ENCODE results near the gene FAM53B.

Gene FAM53B

GRCh38 chr10:124607693-124608092, 136.5 kb downstream of the FAM53B start:
- no peak overlapping the region for H3K27ac ChIP-seq (ENCODE audit: low read depth, low read length)
- no peak overlapping the region for H3K9ac ChIP-seq (ENCODE audit: low read depth in 1 of 2, low read length in 2 of 2)
- H3K9me3 ChIP-seq (ENCODE audit: control insufficient read depth in 1 of 2, low read length in 2 of 2): no peaks in the 10 kb centered on the region
- H3K4me3 ChIP-seq (ENCODE audit: low read depth in 1 of 2, low read length in 2 of 2): no peak overlapping the region
- no peaks in the 10 kb centered on the region for H3K27me3 ChIP-seq (ENCODE audit: control insufficient read depth in 1 of 2, insufficient read depth in 2 of 2, low read length in 2 of 2)
- no peaks in the 10 kb centered on the region for H3K36me3 ChIP-seq (ENCODE audit: control insufficient read depth in 1 of 2, insufficient read depth in 2 of 2, low read length in 2 of 2)
- H3K4me1 ChIP-seq (ENCODE audit: control insufficient read depth in 1 of 2, insufficient read depth in 2 of 2, low read length in 2 of 2): peaks cover 0 to 2% of the 10 kb centered on the region in 2 donors

- no peaks in the 10 kb centered on the region for H3K9me3 ChIP-seq (ENCODE audit: control insufficient read depth in 1 of 2, low read length in 2 of 2)
- no peak overlapping the region for H3K27ac ChIP-seq (ENCODE audit: low read depth, low read length)
- no peak overlapping the region for H3K9ac ChIP-seq (ENCODE audit: low read depth in 1 of 2, low read length in 2 of 2)
- no peaks in the 10 kb centered on the region for H3K36me3 ChIP-seq (ENCODE audit: control insufficient read depth in 1 of 2, insufficient read depth in 2 of 2, low read length in 2 of 2)
- H3K4me3 ChIP-seq (ENCODE audit: low read depth in 1 of 2, low read length in 2 of 2): no peak overlapping the region
- no peaks in the 10 kb centered on the region for H3K27me3 ChIP-seq (ENCODE audit: control insufficient read depth in 1 of 2, insufficient read depth in 2 of 2, low read length in 2 of 2)
- peaks cover 0 to 2% of the 10 kb centered on the region in 2 donors for H3K4me1 ChIP-seq (ENCODE audit: control insufficient read depth in 1 of 2, insufficient read depth in 2 of 2, low read length in 2 of 2)
Measured at GRCh38 chr10:124606822-124607221, 137.4 kb downstream of the FAM53B start.

GRCh38 chr10:124605856-124606812, 138.0 kb downstream of the FAM53B start:
- H3K9me3 ChIP-seq (ENCODE audit: control insufficient read depth in 1 of 2, low read length in 2 of 2): no peaks in the 10 kb centered on the region
- H3K4me3 ChIP-seq (ENCODE audit: low read depth in 1 of 2, low read length in 2 of 2): no peak overlapping the region
- no peak overlapping the region for H3K27ac ChIP-seq (ENCODE audit: low read depth, low read length)
- no peaks in the 10 kb centered on the region for H3K27me3 ChIP-seq (ENCODE audit: control insufficient read depth in 1 of 2, insufficient read depth in 2 of 2, low read length in 2 of 2)
- H3K9ac ChIP-seq (ENCODE audit: low read depth in 1 of 2, low read length in 2 of 2): no peak overlapping the region
- H3K4me1 ChIP-seq (ENCODE audit: control insufficient read depth in 1 of 2, insufficient read depth in 2 of 2, low read length in 2 of 2): peaks cover 0 to 2% of the 10 kb centered on the region in 2 donors
- H3K36me3 ChIP-seq (ENCODE audit: control insufficient read depth in 1 of 2, insufficient read depth in 2 of 2, low read length in 2 of 2): no peaks in the 10 kb centered on the region

GRCh38 chr10:124605481-124605855, 138.7 kb downstream of the FAM53B start:
- no peaks in the 10 kb centered on the region for H3K4me1 ChIP-seq (ENCODE audit: control insufficient read depth in 1 of 2, insufficient read depth in 2 of 2, low read length in 2 of 2)
- H3K9me3 ChIP-seq (ENCODE audit: control insufficient read depth in 1 of 2, low read length in 2 of 2): no peaks in the 10 kb centered on the region
- H3K27ac ChIP-seq (ENCODE audit: low read depth, low read length): no peak overlapping the region
- H3K27me3 ChIP-seq (ENCODE audit: control insufficient read depth in 1 of 2, insufficient read depth in 2 of 2, low read length in 2 of 2): no peaks in the 10 kb centered on the region
- no peak overlapping the region for H3K9ac ChIP-seq (ENCODE audit: low read depth in 1 of 2, low read length in 2 of 2)
- H3K4me3 ChIP-seq (ENCODE audit: low read depth in 1 of 2, low read length in 2 of 2): no peak overlapping the region
- no peaks in the 10 kb centered on the region for H3K36me3 ChIP-seq (ENCODE audit: control insufficient read depth in 1 of 2, insufficient read depth in 2 of 2, low read length in 2 of 2)

GRCh38 chr10:124605001-124605370, 139.2 kb downstream of the FAM53B start:
- no peak overlapping the region for H3K27ac ChIP-seq (ENCODE audit: low read depth, low read length)
- no peaks in the 10 kb centered on the region for H3K4me1 ChIP-seq (ENCODE audit: control insufficient read depth in 1 of 2, insufficient read depth in 2 of 2, low read length in 2 of 2)
- H3K9ac ChIP-seq (ENCODE audit: low read depth in 1 of 2, low read length in 2 of 2): no peak overlapping the region
- H3K4me3 ChIP-seq (ENCODE audit: low read depth in 1 of 2, low read length in 2 of 2): no peak overlapping the region
- H3K27me3 ChIP-seq (ENCODE audit: control insufficient read depth in 1 of 2, insufficient read depth in 2 of 2, low read length in 2 of 2): no peaks in the 10 kb centered on the region
- H3K36me3 ChIP-seq (ENCODE audit: control insufficient read depth in 1 of 2, insufficient read depth in 2 of 2, low read length in 2 of 2): no peaks in the 10 kb centered on the region
- H3K9me3 ChIP-seq (ENCODE audit: control insufficient read depth in 1 of 2, low read length in 2 of 2): no peaks in the 10 kb centered on the region

- Histone ChIP-seq H3K27ac (ENCODE audit: low read depth, low read length) (no peak overlapping the region), H3K9ac (ENCODE audit: low read depth in 1 of 2, low read length in 2 of 2) (no peak overlapping the region), H3K4me3 (ENCODE audit: low read depth in 1 of 2, low read length in 2 of 2) (no peak overlapping the region), H3K9me3 (ENCODE audit: control insufficient read depth in 1 of 2, low read length in 2 of 2) (no peaks in the 10 kb centered on the region), H3K4me1 (ENCODE audit: control insufficient read depth in 1 of 2, insufficient read depth in 2 of 2, low read length in 2 of 2) (no peaks in the 10 kb centered on the region), H3K27me3 (ENCODE audit: control insufficient read depth in 1 of 2, insufficient read depth in 2 of 2, low read length in 2 of 2) (no peaks in the 10 kb centered on the region), H3K36me3 (ENCODE audit: control insufficient read depth in 1 of 2, insufficient read depth in 2 of 2, low read length in 2 of 2) (no peaks in the 10 kb centered on the region)
Measured at GRCh38 chr10:124604214-124605000, 139.8 kb downstream of the FAM53B start.

- Histone ChIP-seq H3K4me3 (ENCODE audit: low read depth in 1 of 2, low read length in 2 of 2) (no peak overlapping the region), H3K4me1 (ENCODE audit: control insufficient read depth in 1 of 2, insufficient read depth in 2 of 2, low read length in 2 of 2) (no peaks in the 10 kb centered on the region), H3K9me3 (ENCODE audit: control insufficient read depth in 1 of 2, low read length in 2 of 2) (no peaks in the 10 kb centered on the region), H3K27me3 (ENCODE audit: control insufficient read depth in 1 of 2, insufficient read depth in 2 of 2, low read length in 2 of 2) (no peaks in the 10 kb centered on the region), H3K36me3 (ENCODE audit: control insufficient read depth in 1 of 2, insufficient read depth in 2 of 2, low read length in 2 of 2) (no peaks in the 10 kb centered on the region), H3K27ac (ENCODE audit: low read depth, low read length) (no peak overlapping the region), H3K9ac (ENCODE audit: low read depth in 1 of 2, low read length in 2 of 2) (no peak overlapping the region)
Measured at GRCh38 chr10:124603376-124604213, 140.6 kb downstream of the FAM53B start.

GRCh38 chr10:124602646-124603365, 141.4 kb downstream of the FAM53B start:
- Histone ChIP-seq H3K4me3 (ENCODE audit: low read depth in 1 of 2, low read length in 2 of 2) (no peak overlapping the region), H3K27me3 (ENCODE audit: control insufficient read depth in 1 of 2, insufficient read depth in 2 of 2, low read length in 2 of 2) (no peaks in the 10 kb centered on the region), H3K9ac (ENCODE audit: low read depth in 1 of 2, low read length in 2 of 2) (no peak overlapping the region), H3K36me3 (ENCODE audit: control insufficient read depth in 1 of 2, insufficient read depth in 2 of 2, low read length in 2 of 2) (no peaks in the 10 kb centered on the region), H3K9me3 (ENCODE audit: control insufficient read depth in 1 of 2, low read length in 2 of 2) (no peaks in the 10 kb centered on the region), H3K27ac (ENCODE audit: low read depth, low read length) (no peak overlapping the region), H3K4me1 (ENCODE audit: control insufficient read depth in 1 of 2, insufficient read depth in 2 of 2, low read length in 2 of 2) (no peaks in the 10 kb centered on the region)

- H3K27ac ChIP-seq (ENCODE audit: low read depth, low read length): no peak overlapping the region
- no peak overlapping the region for H3K4me3 ChIP-seq (ENCODE audit: low read depth in 1 of 2, low read length in 2 of 2)
- H3K27me3 ChIP-seq (ENCODE audit: control insufficient read depth in 1 of 2, insufficient read depth in 2 of 2, low read length in 2 of 2): no peaks in the 10 kb centered on the region
- H3K4me1 ChIP-seq (ENCODE audit: control insufficient read depth in 1 of 2, insufficient read depth in 2 of 2, low read length in 2 of 2): peaks cover 3 to 6% of the 10 kb centered on the region in 2 donors
- no peak overlapping the region for H3K9ac ChIP-seq (ENCODE audit: low read depth in 1 of 2, low read length in 2 of 2)
- no peaks in the 10 kb centered on the region for H3K9me3 ChIP-seq (ENCODE audit: control insufficient read depth in 1 of 2, low read length in 2 of 2)
- H3K36me3 ChIP-seq (ENCODE audit: control insufficient read depth in 1 of 2, insufficient read depth in 2 of 2, low read length in 2 of 2): no peaks in the 10 kb centered on the region
Measured at GRCh38 chr10:124602121-124602561, 142.0 kb downstream of the FAM53B start.
